ENCODE measurements around the gene EYS. TPM values are rescaled to one million over a fixed set of nuclear protein-coding genes. Genes with fewer than 3 reads are reported as not detected.

Gene EYS
- total and polyA plus RNA-seq, 2 of the 8 experiments (the other 6 are each of a cell fraction or from before 2014, with no cell fraction given) = 0.05 to 0.13 TPM

DNA sequence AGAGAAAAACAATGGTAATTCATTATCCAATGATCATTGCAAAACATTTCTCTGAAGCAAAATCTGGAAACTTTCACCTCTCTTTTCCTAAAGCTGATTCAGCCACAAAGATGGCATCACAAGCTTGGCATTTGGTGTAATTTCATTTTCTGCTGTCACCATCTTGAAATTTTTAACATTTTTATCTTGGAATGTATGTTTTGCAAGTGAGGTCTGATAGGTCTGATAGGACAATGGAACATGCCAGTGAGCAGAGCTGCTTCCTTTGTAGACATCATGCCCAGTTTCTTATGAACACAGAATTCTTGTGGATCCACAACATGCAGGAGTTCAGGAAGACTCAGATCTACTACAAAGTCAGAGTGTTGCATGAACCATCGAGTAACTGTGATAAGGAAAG lies 969.6 kb downstream of the EYS start:
- no peak overlapping the region for H3K9ac ChIP-seq (replicated peaks in 1 of 4; ENCODE audit: extremely low read depth in 1 of 4, low read depth in 3 of 4, low read length in 3 of 4)
- no peak overlapping the region for H3K56ac ChIP-seq (replicated peaks; ENCODE audit: insufficient read length, low read depth, low read length)
- no peak overlapping the region for H4K8ac ChIP-seq (ENCODE audit: extremely low read depth, insufficient read depth, low read length)
- peaks cover 0 to 1% (median 0%) of the 10 kb centered on the region in 4 experiments; a peak in 1 of 7 replicates for H3K27me3 ChIP-seq (replicated peaks in 1 of 4; ENCODE audit: control insufficient read depth in 3 of 4, extremely low read depth in 1 of 4, insufficient read depth in 3 of 4, low read length in 3 of 4)
- no peak overlapping the region for H3K27ac ChIP-seq (ENCODE audit: low read depth, low read length)
- H3K36me3 ChIP-seq (ENCODE audit: control insufficient read depth in 2 of 4, insufficient read depth in 4 of 4, low read length in 3 of 4) = no peaks in the 10 kb centered on the region; a peak in 1 of 8 replicates
- H2BK5ac ChIP-seq (ENCODE audit: low read depth, low read length) = no peak overlapping the region
- no peaks in the 10 kb centered on the region for H3K23me2 ChIP-seq (ENCODE audit: low read depth, low read length)
- H4K20me1 ChIP-seq (replicated peaks in 1 of 2; ENCODE audit: control insufficient read depth in 1 of 2, insufficient read depth in 2 of 2, low read length in 2 of 2) = no peaks in the 10 kb centered on the region
- no peak overlapping the region for H2BK15ac ChIP-seq (ENCODE audit: low read length)
- H3K4me1 ChIP-seq (replicated peaks in 1 of 4; ENCODE audit: control insufficient read depth in 3 of 4, insufficient read depth in 4 of 4, low read length in 3 of 4) = no peaks in the 10 kb centered on the region
- H2AK5ac ChIP-seq (ENCODE audit: low read depth, low read length) = no peak overlapping the region
- H3K4me2 ChIP-seq (ENCODE audit: insufficient read depth in 1 of 2, low read depth in 2 of 2, low read length in 2 of 2) = no peak overlapping the region
- 95% methylated on average over 1 of the region's 1 CpG; no CpG with 5 or more reads in 1 of the 2 experiments for WGBS, 2 experiments (ENCODE audit: extremely low coverage in 1 of 2, insufficient coverage in 1 of 2, insufficient read length in 1 of 2, insufficient replicate concordance in 2 of 2, low coverage in 1 of 2, low lambda C conversion rate in 2 of 2, missing lambda C conversion rate in 1 of 2)
- FAIRE-seq (no peak), DNase-seq (ENCODE audit: low read depth in 1 of 2, low spot score in 2 of 2) (no peak)
- H3K18ac ChIP-seq (ENCODE audit: extremely low read depth, low read length) = no peak overlapping the region
- CTCF ChIA-PET (ENCODE audit: partially characterized antibody) = no interaction called here
- no peaks in the 10 kb centered on the region for H3K79me2 ChIP-seq (ENCODE audit: control insufficient read depth in 1 of 2, insufficient read depth in 2 of 2, low read length in 2 of 2)
- no peaks in the 10 kb centered on the region for H3K9me3 ChIP-seq (ENCODE audit: insufficient read depth in 2 of 2, low read depth in 1 of 2, low read length in 1 of 2)
- no peak for TF ChIP-seq GABPA (IDR thresholded peaks at IDR 0.05; ENCODE audit: borderline replicate concordance, insufficient read depth, low read length)
- TF ChIP-seq USF2 (IDR thresholded peaks at IDR 0.05; ENCODE audit: low read length) = no peak
- no peak overlapping the region for H2BK120ac ChIP-seq (replicated peaks; ENCODE audit: low read depth, low read length)
- no peak overlapping the region for H3K23ac ChIP-seq (ENCODE audit: insufficient read length)
- no peak overlapping the region for H2BK20ac ChIP-seq (ENCODE audit: low read length)
- H4K91ac ChIP-seq (replicated peaks; ENCODE audit: insufficient read length, low read length) = no peak overlapping the region
- H3K79me1 ChIP-seq (ENCODE audit: low read depth, low read length) = no peaks in the 10 kb centered on the region
- H3K4ac ChIP-seq (replicated peaks; ENCODE audit: insufficient read length, low read depth, low read length) = no peak overlapping the region
- POLR2A ChIA-PET (ENCODE audit: partially characterized antibody) = no interaction called here
- no peak overlapping the region for H2BK12ac ChIP-seq (ENCODE audit: low read depth, low read length)
- no peak overlapping the region for H3K14ac ChIP-seq (ENCODE audit: insufficient read length)
- H2AFZ ChIP-seq (ENCODE audit: low read length) = peak overlapping the region; percentile 73; the same call in 1 of the 2 replicates
- H4K5ac ChIP-seq (ENCODE audit: insufficient read length, low read depth, low read length) = no peak overlapping the region
- no peak overlapping the region for H3K4me3 ChIP-seq (ENCODE audit: extremely low read depth in 1 of 4, insufficient read depth in 2 of 4, low read depth in 3 of 4, low read length in 4 of 4)

Data from H1 (cell line).